BJ (cell line): ENCODE measurements around the gene DMWD. TPM values are rescaled to one million over a fixed set of nuclear protein-coding genes. Genes with fewer than 3 reads are reported as not detected.
A peak's percentile ranks its signal among the peaks of the same experiment; 100 is the strongest.

Experiments
- CTCF ChIA-PET: fragments of 350-600 bp; formaldehyde crosslinking; extraction: SDS; loops from one replicate; lab custom pipeline; 2021; ENCODE audit warnings: antibody characterized with exemption, inconsistent platforms; lab: Yijun Ruan, JAX
- POLR2A ChIA-PET: fragments of 300-600 bp; sonication (Branson Sonifier 250); formaldehyde crosslinking; extraction: SDS; loops from one replicate; lab custom pipeline; 2021; ENCODE audit warnings: antibody characterized with exemption; lab: Charles Lee
- DNase-seq: peaks from one replicate; pipeline ENCODE4 v3.0.0-alpha.2; 2011; ENCODE audit warnings: low read depth
- H3K27me3 ChIP-seq: 2 replicates; pipeline ENCODE4 v1.6.0; 2011; ENCODE audit warnings: low read length; ENCODE audit not compliant: control insufficient read depth, insufficient read depth
- H3K36me3 ChIP-seq: 2 replicates; pipeline ENCODE4 v1.5.1; 2011; ENCODE audit warnings: low read length; ENCODE audit not compliant: control insufficient read depth, insufficient read depth
- H3K4me3 ChIP-seq: 2 replicates; pipeline ENCODE4 v1.5.1; 2011; ENCODE audit warnings: low read depth, mild to moderate bottlenecking, control low read depth, low read length
- CTCF ChIP-seq: IDR thresholded peaks from 2 replicates; pipeline ENCODE4 v1.5.1; 2011; ENCODE audit warnings: low read depth, mild to moderate bottlenecking, control low read depth, inconsistent platforms, low read length, moderate library complexity; ENCODE audit not compliant: insufficient read depth
- polyA plus RNA-seq: library from polyadenylated mRNA; depleted of rRNA; stranded (reverse); fragments of >200 nt; gene quantifications from 2 replicates; pipeline ENCODE4 v1.2.3, GENCODE V29; 2011

DMWD gene
- polyA plus RNA-seq, 1 experiment, result 28.6 TPM

DNA sequence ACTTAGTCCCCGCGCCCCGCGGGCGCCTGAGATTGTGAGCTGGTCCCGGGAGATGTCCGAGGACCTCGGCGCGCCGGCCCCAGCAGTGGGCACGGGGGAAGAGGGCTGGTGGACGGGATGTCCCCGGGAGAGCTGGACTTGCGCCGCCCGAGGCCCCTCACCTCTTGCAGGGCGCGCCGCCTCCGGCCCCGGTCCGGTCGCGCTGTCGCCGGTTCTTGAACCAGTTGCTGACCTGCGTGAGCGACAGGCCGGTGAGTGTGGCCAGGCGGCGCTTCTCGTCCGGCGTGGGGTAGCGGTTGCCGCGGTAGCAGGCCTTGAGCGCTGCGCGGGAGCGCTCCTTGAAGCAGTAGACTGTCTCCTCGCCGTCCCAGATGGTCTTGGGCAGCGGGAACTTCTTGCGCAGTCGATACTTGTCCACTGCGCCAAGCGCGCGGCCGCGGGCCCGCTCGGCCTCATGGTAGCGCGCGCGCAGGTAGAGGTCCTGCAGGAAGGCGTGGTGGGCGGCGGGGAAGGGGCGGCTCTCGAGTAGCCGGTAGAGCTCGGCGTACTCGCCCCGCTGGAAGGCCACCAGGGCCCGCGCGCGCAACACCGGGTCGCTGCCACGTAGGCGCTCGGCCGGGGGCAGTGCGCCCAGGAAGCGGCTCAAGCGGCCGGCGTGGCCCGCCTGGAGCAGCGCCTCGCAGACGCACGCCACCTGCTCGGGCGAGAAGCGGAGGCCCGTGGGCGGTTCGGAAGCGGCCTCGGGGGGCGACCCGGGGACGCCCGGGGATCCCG, 24.6 kb downstream of the DMWD start:
- H3K4me3 ChIP-seq, result peak overlapping the region; percentile 92
- CTCF ChIA-PET, result interaction anchor here (1.0 to 7.7 kb wide), 11 partner anchors 11 to 117 kb away, joined by 3 to 154 read pairs (median 6); partner anchors contain the start of genes QPCTL and RSPH6A
- POLR2A ChIA-PET, result interaction anchor here (0.7 to 1.6 kb wide), 3 partner anchors 15 to 31 kb away, joined by 4 to 14 read pairs (median 7); partner anchors contain the start of gene DMPK
- H3K27me3 ChIP-seq, result no peaks in the 10 kb centered on the region
- no peak for DNase-seq
- H3K36me3 ChIP-seq, result peaks cover 21% of the 10 kb centered on the region
- no peak for TF ChIP-seq CTCF

DNA sequence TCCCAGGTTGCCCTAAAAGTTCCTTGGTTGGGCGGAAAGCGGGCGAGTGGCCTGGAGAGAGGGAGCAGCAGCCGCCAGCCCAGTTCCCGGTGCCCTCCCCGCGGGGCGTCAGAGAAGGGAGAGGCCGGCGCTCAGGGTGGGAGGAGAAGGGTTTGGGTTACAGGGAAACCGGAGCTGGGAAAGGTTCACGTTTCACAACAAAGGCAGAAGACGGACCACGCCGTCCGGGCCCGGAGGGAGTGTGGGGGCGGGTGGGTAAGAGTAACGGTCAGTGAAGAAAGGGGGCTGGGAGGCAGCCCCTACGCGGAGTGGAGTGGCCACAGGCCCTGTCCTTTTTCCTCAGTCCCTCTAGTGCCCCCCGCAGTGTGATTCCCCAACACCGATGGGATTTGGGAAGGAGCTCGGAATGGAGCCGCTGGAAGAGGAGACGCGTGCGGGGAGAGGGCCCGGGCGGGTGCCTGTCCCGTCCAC, 25.2 kb downstream of the DMWD start:
- TF ChIP-seq CTCF, result no peak
- H3K4me3 ChIP-seq, result peak overlapping the region; percentile 92
- H3K27me3 ChIP-seq, result no peaks in the 10 kb centered on the region
- CTCF ChIA-PET, result interaction anchor here (0.7 to 7.7 kb wide), 8 partner anchors 9 to 89 kb away, joined by 3 to 154 read pairs (median 6); partner anchors contain the start of gene QPCTL
- DNase-seq, result peak; percentile 43
- POLR2A ChIA-PET, result interaction anchor here (0.6 to 0.7 kb wide), 2 partner anchors 28 to 43 kb away, joined by 3 to 4 read pairs; no protein-coding TSS in a partner anchor
- H3K36me3 ChIP-seq, result peaks cover 16% of the 10 kb centered on the region

DNA sequence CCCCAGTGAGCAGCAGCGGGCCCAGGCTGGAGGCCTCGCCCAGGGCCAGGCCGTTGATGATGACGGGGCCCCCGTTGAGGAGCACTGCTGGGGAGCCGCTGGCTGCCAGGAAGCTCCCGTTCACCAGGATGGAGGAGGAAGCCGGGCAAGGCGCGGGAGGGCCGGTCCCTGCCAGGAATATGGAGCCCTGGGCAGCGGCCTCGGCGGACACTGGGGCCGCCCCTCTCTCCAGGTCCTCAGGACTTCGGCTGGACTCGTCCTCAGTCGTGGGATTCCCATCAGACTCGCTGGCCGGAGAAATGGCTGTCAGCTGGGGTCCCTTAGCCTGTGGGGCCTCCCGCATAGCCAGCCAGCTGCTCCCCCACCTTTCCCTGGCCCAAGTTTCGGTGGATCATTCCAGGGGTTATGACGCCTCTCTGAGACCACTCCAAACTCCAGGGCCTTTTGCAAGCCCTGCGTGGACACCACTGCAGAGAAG, 25.7 kb downstream of the DMWD start:
- H3K27me3 ChIP-seq, result no peaks in the 10 kb centered on the region
- peak overlapping the region; percentile 92 for H3K4me3 ChIP-seq
- peaks cover 12% of the 10 kb centered on the region for H3K36me3 ChIP-seq
- DNase-seq, result no peak
- CTCF ChIA-PET, result interaction anchor here (0.7 to 7.7 kb wide), 8 partner anchors 10 to 89 kb away, joined by 3 to 154 read pairs (median 6); partner anchors contain the start of gene QPCTL
- POLR2A ChIA-PET, result interaction anchor here (0.6 to 0.7 kb wide), 2 partner anchors 27 to 43 kb away, joined by 3 to 4 read pairs; no protein-coding TSS in a partner anchor
- TF ChIP-seq CTCF, result no peak

DNA sequence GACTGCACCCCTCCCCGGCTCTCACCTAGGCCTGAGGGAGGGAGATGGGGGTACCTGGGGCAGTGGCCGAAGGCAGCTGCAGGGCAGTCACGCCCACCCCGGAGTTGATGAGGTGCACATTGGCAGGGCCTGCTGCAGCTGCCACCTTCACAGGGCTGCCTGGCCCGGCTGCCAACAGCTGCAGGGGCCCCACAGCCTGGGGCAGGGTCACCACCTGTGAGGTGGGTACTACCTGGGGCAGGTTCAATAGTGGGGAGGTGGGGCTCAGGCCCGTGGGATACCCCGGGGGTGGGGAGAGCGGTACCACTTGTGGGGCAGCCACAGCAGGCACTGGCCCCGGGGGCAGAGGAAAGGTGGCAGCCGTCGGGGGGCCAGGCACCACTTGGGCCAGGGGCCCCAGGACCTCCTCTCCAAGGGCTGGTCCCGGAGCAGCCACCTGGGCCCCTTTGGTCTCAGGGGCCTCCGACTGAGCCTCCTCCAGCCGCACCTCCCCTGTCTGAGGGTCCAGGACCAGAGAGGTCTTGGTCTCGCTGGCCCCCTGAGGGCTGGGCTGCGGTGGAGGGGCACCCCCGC, 26.3 kb downstream of the DMWD start:
- H3K4me3 ChIP-seq, result peak overlapping the region; percentile 92
- no peak for TF ChIP-seq CTCF
- no peak for DNase-seq
- H3K27me3 ChIP-seq, result no peaks in the 10 kb centered on the region
- CTCF ChIA-PET, result interaction anchor here (0.7 to 7.7 kb wide), 7 partner anchors 10 to 88 kb away, joined by 3 to 154 read pairs (median 7); partner anchors contain the start of gene QPCTL
- H3K36me3 ChIP-seq, result peaks cover 7% of the 10 kb centered on the region
- POLR2A ChIA-PET, result no interaction called here

DNA sequence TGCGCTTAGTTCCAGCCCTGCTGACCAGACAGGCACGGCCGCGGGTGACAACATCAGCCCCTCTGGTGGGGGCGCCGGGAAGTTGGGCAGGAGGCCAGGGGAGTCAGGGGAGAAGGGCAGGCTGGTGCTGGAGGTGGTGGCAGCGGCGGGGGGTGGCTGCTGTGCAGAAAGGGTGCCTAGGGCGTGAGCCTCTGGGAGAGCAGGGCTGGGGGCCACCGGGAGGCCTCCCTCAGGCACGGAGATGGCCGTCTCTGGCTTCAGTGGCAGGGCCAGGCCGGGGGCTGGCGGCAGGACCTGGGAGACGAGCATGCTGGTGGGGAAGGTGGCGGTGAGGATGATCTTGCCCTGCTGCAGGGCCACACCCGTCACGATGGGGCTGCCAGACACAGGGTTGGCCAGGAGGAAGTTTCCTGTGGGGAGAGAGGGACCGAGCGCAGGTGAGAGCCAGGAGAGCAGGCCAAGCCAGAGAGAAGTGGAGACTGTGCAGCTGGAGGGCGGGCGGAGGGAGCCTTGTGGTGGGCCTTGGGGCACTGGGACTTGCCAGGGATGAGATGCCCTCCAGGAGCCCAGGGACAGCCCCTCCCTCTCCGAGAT, 26.8 kb downstream of the DMWD start:
- Histone ChIP-seq H3K36me3 (peaks cover 2% of the 10 kb centered on the region), H3K27me3 (no peaks in the 10 kb centered on the region), H3K4me3 (no peak overlapping the region)
- POLR2A ChIA-PET, result no interaction called here
- DNase-seq, result no peak
- CTCF ChIA-PET, result no interaction called here
- no peak for TF ChIP-seq CTCF
